ENCODE data around the gene ADAMTSL1. TPM values are rescaled to one million over a fixed set of nuclear protein-coding genes. Genes with fewer than 3 reads are reported as not detected.

Gene ADAMTSL1
- total and polyA plus RNA-seq, 9 of the 15 experiments (the other 6 are each of a cell fraction or from before 2014, with no cell fraction given) = 0.01 TPM; not detected in 8

DNA sequence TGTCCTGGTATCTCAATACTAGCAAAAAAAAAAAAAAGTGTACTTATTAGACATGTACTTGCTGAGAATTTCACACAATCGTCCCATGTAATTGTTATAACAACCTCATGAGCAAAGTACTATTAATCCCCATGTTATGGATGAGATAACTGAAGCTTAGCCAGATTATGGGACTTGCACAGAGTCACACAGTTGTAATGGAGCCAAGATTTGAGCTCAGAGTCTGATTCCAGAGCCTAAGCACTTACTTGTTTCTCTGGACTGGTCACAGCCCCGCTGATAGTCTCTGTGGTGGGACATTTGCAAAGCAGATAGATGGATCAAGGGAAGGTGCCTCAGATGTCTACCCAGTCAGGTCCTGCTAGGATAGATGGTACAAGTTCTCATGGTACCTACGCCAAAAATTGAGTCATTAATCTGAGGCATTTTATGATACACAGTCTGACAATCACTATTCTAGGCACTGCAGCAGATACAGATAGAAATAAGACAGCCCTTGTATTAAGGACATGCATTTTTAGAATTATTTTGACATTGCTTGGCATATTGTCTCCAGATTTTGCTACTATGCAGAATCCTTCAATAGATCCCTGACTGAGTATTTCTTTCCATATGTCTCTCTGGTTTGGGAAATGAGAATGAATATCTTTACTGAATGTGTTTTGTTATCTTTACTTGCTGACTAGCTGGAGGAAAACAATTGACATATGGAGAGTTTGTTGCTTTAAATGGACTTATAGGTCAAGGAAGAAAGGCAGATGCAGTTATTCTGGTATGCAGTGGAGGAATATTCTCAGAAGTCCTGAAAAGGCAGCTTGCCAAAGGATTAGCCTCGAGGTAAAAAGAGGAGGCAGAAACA, 149.5 kb downstream of the ADAMTSL1 start:
- FAIRE-seq (no peak), DNase-seq (ENCODE audit: extremely low read depth in 1 of 4, low spot score in 3 of 4) (no peak), ATAC-seq (no peak)
- intact Hi-C loops (cut with micrococcal nuclease) = no loop called here
- no TSS peak for BruUV-seq (replicated peaks)
- Histone ChIP-seq H3K79me2 (ENCODE audit: control insufficient read depth, insufficient read depth, low read length) (no peaks in the 10 kb centered on the region), H3K36me3 (ENCODE audit: control insufficient read depth, insufficient read depth, low read length) (no peaks in the 10 kb centered on the region), H4K20me1 (replicated peaks; ENCODE audit: control insufficient read depth, insufficient read depth, low read length) (no peaks in the 10 kb centered on the region), H3K9me1 (ENCODE audit: control insufficient read depth, insufficient read depth, low read length) (no peaks in the 10 kb centered on the region), H3K27me3 (ENCODE audit: control insufficient read depth in 2 of 2, insufficient read depth in 2 of 2, low read length in 2 of 2) (no peaks in the 10 kb centered on the region), H3K4me3 (no peak overlapping the region), H2AFZ (ENCODE audit: low read depth, low read length) (no peak overlapping the region), H3K4me1 (replicated peaks in 1 of 2; ENCODE audit: control insufficient read depth in 2 of 2, insufficient read depth in 2 of 2, low read length in 2 of 2) (no peaks in the 10 kb centered on the region), H3K9ac (ENCODE audit: insufficient read depth in 1 of 2, low read depth in 2 of 2, low read length in 2 of 2) (no peak overlapping the region), H3K9me3 (replicated peaks; ENCODE audit: control insufficient read depth, insufficient read depth, low read depth, low read length) (no peaks in the 10 kb centered on the region), H3K27ac (ENCODE audit: extremely low read depth, low read depth, low read length) (no peak overlapping the region), H3K4me2 (ENCODE audit: insufficient read depth, low read length) (no peak overlapping the region)
- POLR2A ChIA-PET = no interaction called here
- TF ChIP-seq SP2 (IDR thresholded peaks at IDR 0.05; ENCODE audit: extremely low read depth, low read depth, low read length, poor library complexity, severe bottlenecking) (no peak), BACH1 (tag; IDR thresholded peaks at IDR 0.05) (no peak), CGGBP1 (CRISPR knock-in tag; IDR thresholded peaks at IDR 0.05) (no peak), LARP7 (IDR thresholded peaks at IDR 0.05) (no peak), ATF3 (IDR thresholded peaks at IDR 0.05) (no peak), ATF3 (CRISPR knock-in tag; conservative IDR thresholded peaks at IDR 0.05) (no peak), POU5F1 (IDR thresholded peaks at IDR 0.05; ENCODE audit: borderline replicate concordance, low read depth, low read length, partially characterized antibody) (no peak), SMARCE1 (IDR thresholded peaks at IDR 0.05) (no peak)
- TF ChIP-seq, protein P1, sequence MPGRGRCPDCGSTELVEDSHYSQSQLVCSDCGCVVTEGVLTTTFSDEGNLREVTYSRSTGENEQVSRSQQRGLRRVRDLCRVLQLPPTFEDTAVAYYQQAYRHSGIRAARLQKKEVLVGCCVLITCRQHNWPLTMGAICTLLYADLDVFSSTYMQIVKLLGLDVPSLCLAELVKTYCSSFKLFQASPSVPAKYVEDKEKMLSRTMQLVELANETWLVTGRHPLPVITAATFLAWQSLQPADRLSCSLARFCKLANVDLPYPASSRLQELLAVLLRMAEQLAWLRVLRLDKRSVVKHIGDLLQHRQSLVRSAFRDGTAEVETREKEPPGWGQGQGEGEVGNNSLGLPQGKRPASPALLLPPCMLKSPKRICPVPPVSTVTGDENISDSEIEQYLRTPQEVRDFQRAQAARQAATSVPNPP (IDR thresholded peaks at IDR 0.05; ENCODE audit: borderline replicate concordance, insufficient read depth, insufficient read length) = no peak
- CTCF ChIA-PET (ENCODE audit: low intra/inter-chr PET ratio) = no interaction called here
- 3% methylated on average over 4 of the region's 4 CpGs for WGBS (ENCODE audit: insufficient coverage, low coverage, missing lambda C conversion rate)
- in situ Hi-C loops (cut with MboI) = no loop called here

All from K562 (cell line).